Stimulated activated naive CD4-positive, alpha-beta T cell (primary cell): ENCODE data around the gene ANKS3.

Experiments
- DNase-seq, 6 experiments: peaks; one replicate each; lab custom pipeline; 2025; lab: John Stamatoyannopoulos, UW

The ANKS3 gene

GRCh38 chr16:4724661-4725270, 9.3 kb downstream of the ANKS3 start:
- DNase-seq: no peak

- DNase-seq: no peak
These were observed 10.9 kb downstream of the ANKS3 start for GRCh38 chr16:4723071-4723767.

- DNase-seq: no peak
These were observed 15.6 kb downstream of the ANKS3 start for GRCh38 chr16:4718466-4718865.

- DNase-seq: no peak
These were observed 19.1 kb downstream of the ANKS3 start for GRCh38 chr16:4714996-4715395.

- no peak for DNase-seq
These were observed 20.2 kb downstream of the ANKS3 start for GRCh38 chr16:4713663-4714501.

GRCh38 chr16:4709481-4709880, 24.6 kb downstream of the ANKS3 start:
- DNase-seq: no peak

- no peak for DNase-seq
These were observed 27.2 kb downstream of the ANKS3 start for GRCh38 chr16:4706871-4707270.

GRCh38 chr16:4704913-4705312, 29.2 kb downstream of the ANKS3 start:
- no peak for DNase-seq

- DNase-seq: no peak
These were observed 29.6 kb downstream of the ANKS3 start for GRCh38 chr16:4704491-4704890.

- no peak for DNase-seq
These were observed 30.2 kb downstream of the ANKS3 start for GRCh38 chr16:4703906-4704305.

- no peak for DNase-seq
These were observed 31.6 kb downstream of the ANKS3 start for GRCh38 chr16:4702466-4702808.

GRCh38 chr16:4701791-4702465, 32.1 kb downstream of the ANKS3 start:
- DNase-seq: no peak

GRCh38 chr16:4700997-4701743, 32.9 kb downstream of the ANKS3 start:
- DNase-seq: no peak

GRCh38 chr16:4700380-4700996, 33.6 kb downstream of the ANKS3 start:
- DNase-seq: no peak

- no peak for DNase-seq
These were observed 35.0 kb downstream of the ANKS3 start for GRCh38 chr16:4699046-4699556.

- DNase-seq: no peak
These were observed 35.6 kb downstream of the ANKS3 start for GRCh38 chr16:4698321-4699045.

- no peak for DNase-seq
These were observed 36.2 kb downstream of the ANKS3 start for GRCh38 chr16:4697848-4698291.

- no peak for DNase-seq
These were observed 36.9 kb downstream of the ANKS3 start for GRCh38 chr16:4696905-4697847.
